CD4-positive, alpha-beta T cell treated with Interleukin-1 beta for 1 hour (primary cell): ENCODE measurements around the gene HSPBAP1.
"Not testable (repeated sequence)": the region's sequence is repeated elsewhere in the genome, so short reads cannot be mapped to it uniquely, and the experiment has no call there.

Experiments
- DNase-seq, 2 donors: peaks; one replicate each; pipeline ENCODE4 v3.0.0-alpha.2; 2020 to 2022

The HSPBAP1 gene

GRCh38 chr3:122730240-122730639 is 63.4 kb downstream of the HSPBAP1 start:
- DNase-seq, result no peak

- no peak for DNase-seq
Measured at GRCh38 chr3:122728756-122729514, 64.7 kb downstream of the HSPBAP1 start.

- DNase-seq, result no peak
Measured at GRCh38 chr3:122728186-122728585, 65.4 kb downstream of the HSPBAP1 start.

GRCh38 chr3:122727766-122728165 is 65.9 kb downstream of the HSPBAP1 start:
- no peak for DNase-seq

- no peak for DNase-seq
Measured at GRCh38 chr3:122727294-122727693, 66.3 kb downstream of the HSPBAP1 start.

- no peak for DNase-seq
Measured at GRCh38 chr3:122725106-122725505, 68.5 kb downstream of the HSPBAP1 start.

- DNase-seq, result no peak
Measured at GRCh38 chr3:122719273-122719921, 74.2 kb downstream of the HSPBAP1 start.

GRCh38 chr3:122716667-122717066 is 77.0 kb downstream of the HSPBAP1 start:
- DNase-seq, result no peak

GRCh38 chr3:122714273-122714672 is 79.4 kb downstream of the HSPBAP1 start:
- DNase-seq, result no peak

- not testable (repeated sequence) for DNase-seq
Measured at GRCh38 chr3:122710616-122711251, 82.9 kb downstream of the HSPBAP1 start.

- no peak for DNase-seq
Measured at GRCh38 chr3:122705379-122705778, 88.3 kb downstream of the HSPBAP1 start.

GRCh38 chr3:122700193-122700592 is 93.4 kb downstream of the HSPBAP1 start:
- DNase-seq, result no peak

GRCh38 chr3:122697952-122698620 is 95.5 kb downstream of the HSPBAP1 start:
- peak in 1 of 2 donors; percentile 71 for DNase-seq

GRCh38 chr3:122695927-122696561 is 97.6 kb downstream of the HSPBAP1 start:
- no peak for DNase-seq

- DNase-seq, result peak in 1 of 2 donors; percentile 66
Measured at GRCh38 chr3:122694966-122695365, 98.7 kb downstream of the HSPBAP1 start.

- no peak for DNase-seq
Measured at GRCh38 chr3:122692674-122693073, 101.0 kb downstream of the HSPBAP1 start.

GRCh38 chr3:122691195-122691594 is 102.4 kb downstream of the HSPBAP1 start:
- DNase-seq, result no peak

- no peak for DNase-seq
Measured at GRCh38 chr3:122690096-122690495, 103.5 kb downstream of the HSPBAP1 start.
